ENCODE data around the gene PROP1.
"Not testable (repeated sequence)": the region's sequence is repeated elsewhere in the genome, so short reads cannot be mapped to it uniquely, and the experiment has no call there.

The PROP1 gene

DNA sequence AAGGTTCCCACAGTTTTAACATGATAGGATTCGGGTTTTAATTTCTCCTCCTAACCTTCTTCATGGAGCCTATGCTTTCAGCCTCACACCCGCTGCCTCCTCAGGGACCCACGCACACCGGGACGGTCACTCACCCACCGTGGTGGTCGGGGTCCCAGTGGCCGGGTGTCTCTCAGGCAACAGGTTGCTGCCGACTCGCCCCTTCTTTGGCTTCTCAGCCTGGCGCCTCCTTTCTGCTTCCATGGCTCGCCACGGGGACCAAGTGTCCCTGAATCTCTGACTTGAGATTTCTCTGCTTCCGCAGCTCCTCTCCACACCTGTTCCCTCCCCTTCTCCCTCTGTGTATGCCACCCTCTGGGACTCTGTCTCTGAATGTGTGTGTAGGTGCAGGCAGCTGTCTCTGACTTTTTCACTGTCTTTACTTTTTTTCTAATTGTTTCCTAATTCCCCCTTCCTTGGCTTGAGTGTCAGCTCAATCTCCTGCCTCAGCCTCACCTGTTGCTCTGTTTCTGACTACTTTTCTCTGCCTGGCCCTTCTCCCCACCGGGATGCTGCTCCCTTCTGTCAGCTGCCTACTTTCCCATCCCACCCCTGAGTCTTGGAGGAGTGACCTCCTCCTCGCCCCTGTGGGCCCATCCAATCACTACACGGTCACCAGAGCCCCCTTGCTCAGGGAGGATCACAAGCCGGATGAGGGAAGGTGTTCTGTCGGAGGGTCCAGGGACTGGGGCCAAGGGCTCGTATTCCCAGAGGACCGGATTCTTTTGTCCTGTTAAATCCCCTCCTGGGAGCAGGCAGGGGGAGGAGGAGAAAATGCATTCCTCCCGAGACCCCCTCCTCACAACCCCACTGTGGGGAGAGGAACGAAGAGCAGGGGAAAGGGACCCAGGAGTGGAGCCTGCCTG is at the start of gene PROP1:
TSS of gene PROP1 (minus strand) at position 552 of the 905 bp plus-strand sequence. CDS start at position 243, 309 bp downstream.
- no peak for DNase-seq

DNA sequence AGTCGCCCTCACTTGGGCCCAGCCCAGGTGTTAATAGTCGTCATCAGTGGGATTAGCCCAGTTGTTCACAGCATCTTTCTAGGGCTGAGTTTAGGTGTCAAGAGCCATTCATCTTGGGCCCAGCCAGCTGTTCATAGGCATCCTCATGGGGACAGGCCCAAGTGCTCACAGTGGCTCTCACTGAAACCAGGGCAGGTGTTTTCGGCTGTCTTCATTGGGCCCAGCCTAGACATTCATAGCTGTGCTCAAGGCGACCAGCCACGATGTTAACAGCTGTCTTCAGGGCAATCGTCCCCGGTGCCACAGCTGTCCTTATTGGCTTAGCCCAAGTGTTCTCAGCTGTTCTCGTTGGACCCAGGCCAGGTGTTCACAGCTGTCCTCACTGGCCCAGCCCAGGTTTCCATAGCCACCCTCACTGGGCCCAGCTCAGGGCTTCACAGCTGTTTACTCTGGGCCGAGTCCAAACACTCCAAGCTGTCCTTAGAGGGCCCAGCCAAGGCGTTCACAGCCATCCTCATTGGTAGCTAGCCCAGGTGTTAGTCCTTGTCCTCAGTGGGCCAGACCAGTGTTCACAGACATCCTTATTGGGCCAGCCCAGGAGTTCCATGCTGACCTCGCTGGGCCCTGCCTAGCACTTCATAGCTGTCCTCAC is 23.5 kb upstream of the PROP1 start:
- DNase-seq, result not testable (repeated sequence)

DNA sequence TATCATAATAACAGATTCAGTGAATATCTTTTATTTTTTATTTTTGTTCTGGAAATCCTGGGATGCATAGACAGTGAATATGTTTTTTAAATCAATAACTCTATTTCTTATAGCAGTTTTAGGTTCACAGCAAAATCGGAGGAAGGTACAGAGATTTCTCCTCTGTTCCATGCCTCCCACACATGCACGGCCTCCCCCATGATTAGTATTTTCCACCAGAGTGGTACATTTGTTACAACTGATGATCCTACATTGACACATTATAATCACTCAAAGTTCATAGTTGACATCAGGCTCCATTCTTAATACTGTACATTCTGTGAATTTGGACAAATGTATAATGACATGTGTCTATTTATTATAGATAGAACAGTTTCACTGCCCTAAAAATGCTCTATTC is 16.7 kb upstream of the PROP1 start:
- not testable (repeated sequence) for DNase-seq

DNA sequence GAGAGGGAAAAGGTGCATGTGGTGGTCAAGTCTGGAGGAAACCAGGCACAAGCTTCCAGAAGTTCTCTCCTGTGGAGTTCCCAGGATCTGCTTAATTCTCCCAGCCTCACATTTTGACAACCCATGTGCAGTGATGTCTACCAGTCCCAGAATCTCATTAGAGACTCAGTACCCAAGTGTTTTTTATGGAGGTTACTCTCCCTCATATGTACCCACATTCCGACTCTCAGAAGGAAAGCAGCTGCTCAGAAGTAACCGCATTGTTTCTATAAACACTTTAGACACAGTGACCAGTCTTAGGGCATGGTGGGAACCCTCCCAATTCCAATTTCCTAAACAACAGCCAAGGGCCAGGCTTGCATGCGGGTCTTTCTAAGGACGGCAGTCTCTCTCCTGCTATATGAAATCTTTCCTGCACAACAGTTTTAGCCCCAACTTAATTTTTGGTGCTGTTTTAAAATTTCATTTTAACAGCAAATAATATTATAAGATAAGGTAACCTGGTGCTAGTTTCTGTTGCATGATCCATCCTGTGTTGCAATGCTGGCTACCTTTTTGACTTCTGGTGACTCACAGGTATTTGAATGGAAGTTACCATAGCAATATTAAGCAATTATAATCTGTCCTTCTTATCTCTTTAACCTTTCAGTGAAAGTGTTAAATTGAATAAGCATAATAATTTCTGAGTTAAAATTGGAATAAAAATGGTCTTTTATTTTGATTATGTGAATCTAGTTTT is 15.9 kb upstream of the PROP1 start:
- DNase-seq, result not testable (repeated sequence)

DNA sequence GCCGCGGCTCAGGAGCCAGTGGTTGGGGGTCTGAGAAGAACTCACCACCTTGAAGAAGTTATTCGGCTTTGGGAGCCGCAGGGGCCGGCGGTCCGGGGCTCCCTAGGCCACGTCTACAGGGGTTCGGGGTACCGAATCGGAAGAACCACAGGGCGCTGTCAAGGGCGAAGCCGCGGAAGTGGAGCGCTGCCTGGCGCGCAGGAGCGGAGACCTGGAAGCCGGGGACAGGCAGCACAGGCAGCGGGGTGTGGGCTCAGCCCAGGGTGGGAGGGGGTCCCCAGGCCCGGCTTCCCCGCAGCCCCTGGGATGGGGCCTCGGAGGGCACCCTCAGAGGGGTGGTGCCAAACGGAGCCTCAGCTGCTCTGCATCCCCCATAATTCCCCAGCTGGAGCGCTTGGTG is 11.2 kb upstream of the PROP1 start:
- DNase-seq, result not testable (repeated sequence)

DNA sequence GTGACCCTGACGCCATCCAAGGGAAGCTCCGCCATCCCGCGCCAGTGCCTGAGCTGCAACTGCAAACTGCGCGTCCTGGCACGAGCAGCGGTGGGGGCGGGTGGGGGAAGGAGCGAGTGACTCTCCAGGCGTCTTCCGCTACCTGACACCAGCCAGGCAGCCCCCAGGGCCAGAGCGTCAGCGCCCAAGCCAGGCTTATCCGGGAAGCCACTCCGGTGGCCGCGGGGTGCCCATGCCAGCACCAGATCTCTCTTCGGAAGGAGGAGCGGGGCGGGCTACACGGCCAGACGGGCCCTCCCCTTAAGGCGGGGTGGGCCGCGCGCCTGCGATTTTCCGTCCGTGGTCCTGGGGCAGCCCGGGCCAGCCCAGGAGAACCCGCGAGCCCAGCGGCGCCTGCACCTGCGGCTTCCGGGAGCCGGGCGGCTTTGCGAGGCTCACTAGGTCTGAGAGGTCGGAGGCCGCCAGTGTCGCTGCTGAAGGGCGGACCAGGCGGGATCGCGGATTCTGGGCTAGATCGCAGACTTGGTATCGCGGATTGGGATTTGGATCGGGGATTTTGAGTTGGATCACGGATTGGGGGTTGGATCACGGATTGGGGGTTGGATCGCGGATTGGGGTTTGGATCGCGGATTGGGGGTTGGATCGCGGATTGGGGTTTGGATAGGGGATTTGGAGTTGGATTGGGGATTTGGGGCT is 10.6 kb upstream of the PROP1 start:
- DNase-seq, result not testable (repeated sequence)

DNA sequence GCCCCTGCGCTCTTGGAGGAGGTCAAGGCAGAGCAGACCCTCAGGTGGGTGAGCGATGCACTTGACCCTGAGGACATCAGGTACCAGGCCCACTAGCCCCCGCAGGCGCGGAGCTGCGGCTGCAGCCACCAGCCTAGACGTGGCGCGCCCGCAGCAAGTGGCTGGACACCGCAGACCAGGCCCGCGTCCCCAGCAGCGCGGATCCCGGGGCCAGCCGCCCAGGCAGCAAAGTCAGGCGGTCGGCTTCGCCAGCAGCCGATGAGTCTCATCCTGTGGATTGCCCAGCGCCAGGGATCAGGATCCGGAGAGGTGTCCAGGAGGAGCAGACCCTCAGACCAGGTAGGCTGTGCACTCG is 10.1 kb upstream of the PROP1 start:
- DNase-seq, result not testable (repeated sequence)

DNA sequence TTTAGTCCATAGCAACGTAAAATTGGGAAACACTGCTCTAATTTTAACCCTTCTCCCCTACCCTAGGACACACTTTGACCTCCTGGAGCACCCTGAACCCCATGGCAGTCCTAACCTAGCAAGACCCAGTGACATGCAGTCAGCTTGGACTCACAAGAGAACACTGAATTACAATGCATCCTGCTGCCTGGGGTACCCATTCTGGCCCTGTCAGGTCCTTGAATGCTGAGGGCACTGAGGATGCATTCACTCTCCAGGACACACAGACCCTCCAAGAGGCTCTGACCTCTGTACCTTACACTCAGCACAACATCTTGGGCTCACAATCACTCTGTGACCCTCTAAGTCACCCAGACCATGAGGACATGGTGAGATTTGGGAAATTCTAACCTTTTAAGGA is 1.8 kb upstream of the PROP1 start:
- no peak for DNase-seq

DNA sequence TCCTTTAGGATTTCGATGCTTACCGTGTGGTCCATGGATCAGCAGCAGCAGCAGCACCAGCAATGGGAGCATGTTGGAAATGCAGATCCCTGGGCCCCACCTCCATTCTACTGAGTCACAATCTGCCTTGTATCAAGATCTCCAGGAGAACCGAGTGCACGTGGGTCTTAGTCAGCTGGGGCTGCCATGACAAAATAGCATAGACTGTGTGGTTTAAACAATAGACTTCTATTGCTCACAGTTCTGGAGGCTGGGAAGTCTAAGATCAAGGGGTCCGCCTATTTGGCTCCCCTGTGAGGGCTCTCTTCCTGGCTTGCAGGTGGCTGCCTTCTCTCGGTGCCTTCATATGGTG is 1.3 kb upstream of the PROP1 start:
- no peak for DNase-seq

DNA sequence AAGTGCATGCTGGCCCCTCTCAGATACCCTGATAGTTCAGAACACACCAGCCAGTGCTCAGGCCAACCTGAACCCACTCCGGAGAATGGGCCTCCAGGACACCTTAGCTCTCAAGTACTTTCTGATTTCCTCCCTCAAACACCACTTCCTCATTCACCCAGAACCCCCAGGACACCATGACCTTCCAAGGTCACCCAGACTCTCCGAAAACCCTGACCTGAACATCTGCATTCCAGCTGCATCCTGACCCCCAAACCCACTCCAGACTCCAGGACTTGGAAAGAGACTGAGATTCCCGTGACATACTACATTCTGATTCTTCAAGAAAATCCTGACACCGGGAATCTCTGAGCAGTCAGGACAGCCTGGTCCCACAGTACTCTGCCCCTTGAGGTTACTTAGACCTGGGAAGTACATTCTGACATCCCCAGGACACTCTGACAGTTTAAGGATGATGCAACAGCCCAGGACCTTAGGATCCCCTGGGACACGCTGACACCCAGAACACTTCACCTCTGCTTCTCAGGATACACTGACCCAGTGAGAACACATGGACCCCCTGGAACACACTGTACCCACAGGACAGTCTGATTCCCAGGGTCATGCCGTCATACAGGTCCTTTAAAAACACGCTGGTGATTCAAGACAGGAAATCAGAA is 747 bp upstream of the PROP1 start:
- no peak for DNase-seq

DNA sequence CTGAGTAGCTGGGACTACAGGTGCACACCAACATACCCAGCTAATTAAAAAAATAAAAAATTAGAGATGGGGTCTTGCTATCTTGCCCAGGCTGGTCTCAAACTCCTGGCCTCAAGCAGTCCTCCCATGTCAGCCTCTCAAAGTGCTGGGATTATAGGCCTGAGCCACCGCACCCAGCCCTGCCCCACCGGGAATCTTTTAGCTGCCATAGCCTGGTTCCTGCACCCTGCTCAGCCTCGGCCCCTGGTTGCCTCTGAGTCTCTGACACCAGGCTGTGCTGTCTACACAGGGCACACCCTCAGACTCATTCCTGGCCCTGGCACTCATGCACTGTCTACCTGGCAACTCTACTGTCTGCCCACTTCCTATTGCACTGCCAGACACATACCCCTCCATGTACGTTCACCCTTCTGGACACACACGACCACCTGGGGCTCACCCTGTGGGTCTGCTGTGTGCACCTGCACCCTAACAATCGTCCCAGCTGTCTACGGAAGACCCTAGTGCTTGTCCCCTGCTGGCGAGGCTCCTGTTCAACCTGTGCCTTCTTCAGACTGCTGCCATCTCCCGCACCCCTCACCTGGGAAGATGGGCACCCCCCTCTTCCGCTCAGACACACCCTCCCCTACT is 1.4 kb downstream of the PROP1 start:
- DNase-seq, result no peak

DNA sequence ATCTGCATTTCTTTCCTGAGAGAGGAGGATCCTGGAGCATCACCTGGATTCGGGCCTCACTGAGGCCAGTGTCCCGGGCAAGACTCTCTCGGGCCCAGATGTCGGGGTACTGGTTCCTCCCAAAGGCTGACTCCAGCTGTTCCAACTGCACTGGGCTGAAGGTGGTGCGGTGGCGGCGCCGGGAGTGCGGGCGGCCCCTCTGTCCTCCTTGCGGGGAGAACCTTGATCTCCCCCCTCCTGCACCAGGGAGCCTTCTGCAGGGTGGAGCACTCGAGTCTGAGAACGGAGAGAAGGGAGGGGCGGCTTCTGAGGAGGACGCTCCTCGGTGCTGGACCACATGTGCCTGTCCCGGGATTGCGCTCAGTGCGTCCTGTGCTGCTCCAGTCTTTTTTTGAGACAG is 2.0 kb downstream of the PROP1 start:
- DNase-seq, result no peak

DNA sequence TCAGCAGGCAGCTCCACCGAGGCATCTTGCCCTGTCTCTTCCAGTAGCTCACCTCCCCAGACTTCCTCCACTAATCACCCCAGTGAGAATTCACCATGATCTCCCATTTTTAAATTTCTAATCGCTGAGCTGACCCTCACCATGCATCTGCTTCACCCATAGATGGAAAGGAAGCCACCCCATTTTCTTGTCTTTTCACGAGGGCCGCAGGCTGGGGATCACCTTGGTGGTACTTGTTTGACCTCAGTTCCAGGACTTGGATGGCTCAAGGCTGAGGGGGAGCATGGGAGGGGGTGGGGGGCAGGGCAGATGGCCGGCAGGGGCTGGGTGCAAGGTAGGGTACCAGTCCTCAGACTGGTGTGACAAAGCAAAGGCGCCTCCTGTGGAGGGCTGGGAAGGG is 3.6 kb downstream of the PROP1 start:
- no peak for DNase-seq

DNA sequence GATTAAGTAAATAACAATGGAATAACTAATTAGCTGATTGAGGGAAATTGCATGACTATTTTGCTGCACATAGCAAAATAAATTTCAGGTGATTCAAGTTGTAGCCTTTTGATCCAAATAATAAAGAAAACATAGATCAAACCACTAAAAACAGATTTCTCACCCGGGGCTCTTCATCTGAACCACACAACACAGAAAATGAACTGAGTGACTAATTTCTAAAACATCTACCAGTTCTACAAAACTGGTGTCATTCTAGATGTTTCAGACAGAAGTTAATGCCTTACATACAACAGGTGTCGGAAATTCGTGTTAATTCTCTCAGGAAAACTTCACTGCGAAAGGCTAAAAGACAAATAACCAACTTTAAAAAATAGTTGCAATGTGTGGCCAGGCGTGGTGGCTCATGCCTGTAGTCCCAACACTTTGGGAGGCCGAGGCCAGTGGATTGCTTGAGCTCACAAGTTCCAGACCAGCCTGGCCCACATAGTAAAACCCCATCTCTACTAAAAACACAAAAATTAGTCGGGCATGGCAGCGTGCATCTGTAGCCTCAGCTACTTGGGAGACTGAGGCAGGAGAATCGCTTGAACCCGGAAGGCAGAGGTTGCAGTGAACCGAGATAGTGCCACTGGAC is 6.9 kb downstream of the PROP1 start:
- no peak for DNase-seq

DNA sequence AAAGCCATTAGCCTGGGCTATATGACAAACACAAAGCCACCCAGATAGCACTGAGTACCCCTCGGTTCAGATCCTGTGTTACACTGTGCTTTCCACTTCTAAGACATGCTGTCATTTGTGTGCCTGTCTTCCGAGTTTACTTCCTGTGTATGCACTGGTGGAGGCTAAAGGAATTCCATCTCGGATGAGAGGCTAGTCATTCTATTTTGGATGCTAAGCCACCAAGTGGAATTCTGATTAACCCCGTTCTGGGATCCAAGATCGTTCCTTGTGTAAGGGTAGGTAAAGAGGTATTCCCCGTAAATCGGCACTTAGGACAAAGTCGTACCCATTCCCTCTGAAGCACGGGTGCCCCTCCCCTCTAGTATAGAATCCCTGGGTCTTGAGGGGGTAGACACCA is 8.7 kb downstream of the PROP1 start:
- DNase-seq, result no peak

DNA sequence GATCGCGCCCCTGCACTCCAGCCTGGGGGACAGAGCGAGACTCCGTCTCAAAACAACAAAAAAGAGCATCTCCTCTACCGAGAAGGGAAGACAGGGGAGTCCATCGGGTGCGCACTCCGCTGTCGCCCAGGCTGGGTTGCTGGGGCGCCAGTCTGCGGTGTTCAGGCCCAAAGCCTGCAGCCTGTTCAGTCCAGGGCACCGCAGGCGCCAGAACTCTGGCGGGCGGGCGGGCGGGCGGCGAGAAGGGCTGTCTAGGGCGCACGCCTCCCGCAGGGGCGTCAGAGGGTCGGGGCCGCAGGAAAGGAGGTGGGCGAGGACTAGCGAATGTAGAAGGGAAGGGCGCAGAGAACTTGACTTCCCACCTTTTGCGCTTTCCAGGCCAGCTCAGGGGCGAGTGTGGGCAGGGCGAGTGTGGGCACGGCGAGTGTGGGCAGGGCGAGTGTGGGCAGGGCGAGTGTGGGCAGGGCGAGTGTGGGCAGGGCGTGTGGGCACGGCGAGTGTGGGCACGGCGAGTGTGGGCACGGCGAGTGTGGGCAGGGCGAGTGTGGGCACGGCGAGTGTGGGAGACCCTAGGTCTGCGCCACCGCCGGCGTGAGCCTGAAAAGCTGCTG is 10.5 kb downstream of the PROP1 start:
- DNase-seq, result no peak

DNA sequence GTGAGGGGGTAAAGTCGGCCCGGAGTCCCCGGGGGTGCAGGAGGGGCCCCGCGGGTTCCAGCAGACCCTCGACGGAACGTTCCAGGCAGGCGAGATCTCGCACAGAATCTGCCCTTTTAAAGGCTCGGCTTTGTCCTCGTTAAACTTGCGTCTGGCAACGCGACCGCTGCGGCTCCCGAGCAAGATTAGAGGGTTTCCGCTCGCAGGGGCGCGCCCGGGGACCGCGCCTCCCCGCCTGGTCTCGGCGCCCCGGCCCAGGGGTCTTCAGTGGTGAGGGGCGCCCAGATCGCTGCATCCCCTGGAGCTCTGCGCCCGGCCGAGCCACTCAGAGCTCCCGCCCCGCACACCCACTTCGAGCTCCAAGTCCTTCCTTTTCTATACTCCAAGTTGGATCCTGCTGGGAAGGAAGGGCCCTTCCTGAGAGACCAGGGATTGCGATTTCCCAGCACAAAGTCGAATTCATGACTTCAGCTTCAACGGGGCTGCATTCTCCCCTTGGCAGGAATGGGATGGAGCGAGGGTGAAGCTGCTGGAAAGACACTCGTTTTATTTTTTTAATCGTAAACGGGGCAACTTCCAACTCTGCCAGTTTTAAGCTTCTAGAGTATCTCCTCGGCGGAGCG is 11.3 kb downstream of the PROP1 start:
- no peak for DNase-seq

DNA sequence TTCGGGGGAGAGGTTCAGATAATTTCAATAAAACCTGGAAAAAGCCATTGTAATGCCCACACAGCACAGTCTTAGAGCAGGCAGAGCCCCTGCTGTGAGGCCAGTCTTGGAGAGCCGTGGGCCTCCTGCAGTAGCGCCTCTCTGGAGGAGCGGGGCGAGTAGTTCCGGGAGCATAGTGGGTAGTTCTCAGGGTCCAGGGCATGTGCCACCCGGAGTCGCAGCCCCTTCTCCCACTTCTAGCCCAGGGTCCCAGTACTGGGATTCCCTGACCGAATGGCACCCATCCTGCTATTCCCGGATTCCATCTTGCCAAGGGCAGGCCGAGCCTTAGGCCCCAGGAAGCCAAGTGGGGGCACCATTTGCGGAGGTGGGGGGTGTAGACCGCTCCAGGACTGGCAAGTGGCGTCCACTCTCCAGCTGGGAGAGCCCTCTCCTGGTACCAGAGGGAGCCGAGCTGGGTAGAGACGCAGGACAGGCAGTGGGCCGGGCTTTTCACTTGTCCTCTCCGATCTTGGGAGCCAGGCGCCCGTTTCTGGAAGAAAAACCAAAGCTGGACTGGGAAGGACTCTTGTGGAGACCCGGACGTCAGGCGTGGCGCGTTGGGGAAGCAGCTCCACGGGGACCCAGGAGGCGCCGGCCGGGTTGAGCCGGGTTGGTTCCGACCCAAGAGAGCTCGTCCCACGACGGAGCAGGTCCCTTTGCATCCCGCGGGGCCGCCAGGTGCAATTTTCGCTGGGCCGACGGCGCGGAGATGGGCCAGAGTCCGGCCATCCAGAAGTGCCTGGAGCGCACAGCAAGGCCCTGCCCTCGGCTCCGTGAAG is 12.1 kb downstream of the PROP1 start:
- DNase-seq, result no peak

DNA sequence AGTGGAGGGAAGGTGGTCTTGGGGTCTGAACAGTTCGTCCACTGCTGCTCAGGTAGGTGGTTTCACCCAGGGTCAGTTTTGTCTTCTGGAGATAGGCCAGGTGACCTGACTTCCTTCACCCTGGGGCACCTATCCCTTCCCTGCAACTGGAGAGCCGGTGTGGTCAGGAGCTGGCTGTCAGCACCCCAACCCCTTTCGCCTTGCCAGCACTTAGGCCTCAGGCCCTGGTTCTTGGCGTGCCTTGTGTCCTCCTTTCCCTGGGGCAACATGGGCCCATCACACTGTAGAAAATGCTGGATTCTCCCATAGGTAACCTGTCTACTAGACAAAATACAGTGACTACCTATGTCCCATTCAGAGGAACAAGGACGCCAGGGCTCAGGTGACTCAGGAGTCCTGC is 13.1 kb downstream of the PROP1 start:
- DNase-seq, result no peak
